ENCODE data around the gene CYTH3.

- no peak for TF ChIP-seq CTCF (conservative IDR thresholded peaks at IDR 0.05; ENCODE audit: low read depth, low read length)
- TF ChIP-seq MXI1 (IDR thresholded peaks at IDR 0.05; ENCODE audit: borderline replicate concordance, low read depth, low read length): no peak
- no peak for TF ChIP-seq MAFK (IDR thresholded peaks at IDR 0.05; ENCODE audit: low read depth, low read length)
- no peak for TF ChIP-seq POLR2A (IDR thresholded peaks at IDR 0.05; ENCODE audit: low read depth, low read length)
- no peak for TF ChIP-seq CEBPB (IDR thresholded peaks at IDR 0.05; ENCODE audit: low read depth, low read length)
- TF ChIP-seq ELK1 (IDR thresholded peaks at IDR 0.05; ENCODE audit: borderline replicate concordance, low read depth, low read length): no peak
- TF ChIP-seq RAD21 (IDR thresholded peaks at IDR 0.05; ENCODE audit: low read length): no peak
- TF ChIP-seq MAZ (IDR thresholded peaks at IDR 0.05; ENCODE audit: borderline replicate concordance, low read depth, low read length): no peak
- TF ChIP-seq CHD1 (IDR thresholded peaks at IDR 0.05; ENCODE audit: low read depth, low read length): no peak
- TF ChIP-seq BHLHE40 (IDR thresholded peaks at IDR 0.05; ENCODE audit: low read depth, low read length): no peak
- TF ChIP-seq SMC3 (IDR thresholded peaks at IDR 0.05; ENCODE audit: low read depth, low read length): no peak
- TF ChIP-seq RFX5 (IDR thresholded peaks at IDR 0.05; ENCODE audit: low read depth, low read length): no peak
Measured at GRCh38 chr7:6133249-6133648, 139.2 kb downstream of the CYTH3 start.
